ENCODE measurements around the gene KANSL1L. TPM values are rescaled to one million over a fixed set of nuclear protein-coding genes. Genes with fewer than 3 reads are reported as not detected.

KANSL1L gene
- total RNA-seq (10 to 100 TPM in 9 of 10 donors, 1 to 10 TPM in 1; 8.9 to 27.3 (median 19.8) TPM), polyA plus RNA-seq (1 to 10 TPM; 4.0 to 8.6 TPM)
- long read RNA-seq, donor 1, full-length matches to known transcripts = 2 of 12 reads
- long read RNA-seq, donor 1, partial matches to known transcripts = 4 of 12 reads
- long read RNA-seq, donor 1, other reads (novel, unspliced or antisense) = 6 of 12 reads
- long read RNA-seq, donor 2, partial matches to known transcripts = 1 of 5 reads
- long read RNA-seq, donor 2, other reads (novel, unspliced or antisense) = 4 of 5 reads
- long read RNA-seq, donor 3, partial matches to known transcripts = 2 of 25 reads
- long read RNA-seq, donor 3, other reads (novel, unspliced or antisense) = 23 of 25 reads

- Histone ChIP-seq H3K27ac (peak within 1 kb of the TSS; percentile 97 to 100 (median 99)), H3K36me3 (no peaks in the 10 kb centered on the region), H3K9me3 (no peaks in the 10 kb centered on the region), H3K4me3 (peak within 1 kb of the TSS; percentile 71 to 94 (median 86)), H3K27me3 (peaks cover 0 to 9% (median 0%) of the 10 kb centered on the region in 7 donors), H3K4me1 (peaks cover 3 to 42% (median 39%) of the 10 kb centered on the region in 9 donors)
- ATAC-seq (peak; percentile 92 to 97 (median 94)), DNase-seq (peak; percentile 99)
- peak in 2 of 9 donors; percentile 5 to 13 for TF ChIP-seq CTCF (IDR thresholded peaks at IDR 0.05)
- 0 to 1% methylated on average over 47 to 65 of the region's 67 CpGs for WGBS, 2 donors
- intact Hi-C loops (cut with DNase I) = loop anchor here in 6 of 10 donors (1.0 to 10.0 kb wide), 4 partner anchors 167 to 169 kb away; partner anchors contain the start of gene RPE (in 6 of the 6)
These were observed at the start of gene KANSL1L for GRCh38 chr2:210171309-210172218. TSS of gene KANSL1L (minus strand) at chr2:210171409. CDS start at chr2:210154582, 16,827 bp downstream.

GRCh38 chr2:210215120-210215519, 43.9 kb upstream of the KANSL1L start:
- TF ChIP-seq CTCF (IDR thresholded peaks at IDR 0.05) = no peak
- Histone ChIP-seq H3K9me3 (no peaks in the 10 kb centered on the region), H3K4me1 (no peaks in the 10 kb centered on the region), H3K27me3 (no peaks in the 10 kb centered on the region), H3K4me3 (no peak overlapping the region), H3K27ac (no peak overlapping the region), H3K36me3 (no peaks in the 10 kb centered on the region)
- no peak for DNase-seq
- WGBS, 2 donors = 34 to 39% methylated on average over 1 of the region's 1 CpG
- intact Hi-C loops (cut with DNase I) = no loop called here
- no peak for ATAC-seq

- DNase-seq (no peak), ATAC-seq (no peak)
- intact Hi-C loops (cut with DNase I) = no loop called here
- H3K4me1 ChIP-seq = no peaks in the 10 kb centered on the region
- no peak overlapping the region for H3K27ac ChIP-seq
- H3K27me3 ChIP-seq = no peaks in the 10 kb centered on the region
- 91 to 95% methylated on average over 1 of the region's 1 CpG for WGBS, 2 donors
- H3K4me3 ChIP-seq = no peak overlapping the region
- no peaks in the 10 kb centered on the region for H3K36me3 ChIP-seq
- no peak for TF ChIP-seq CTCF (IDR thresholded peaks at IDR 0.05)
- H3K9me3 ChIP-seq = no peaks in the 10 kb centered on the region
These were observed 39.0 kb upstream of the KANSL1L start for GRCh38 chr2:210210185-210210584.

- 86 to 90% methylated on average over 1 of the region's 1 CpG for WGBS, 2 donors
- Histone ChIP-seq H3K27ac (no peak overlapping the region), H3K27me3 (peaks cover 0 to 3% (median 0%) of the 10 kb centered on the region in 7 donors), H3K36me3 (no peaks in the 10 kb centered on the region), H3K9me3 (no peaks in the 10 kb centered on the region), H3K4me3 (no peak overlapping the region), H3K4me1 (no peaks in the 10 kb centered on the region)
- TF ChIP-seq CTCF (IDR thresholded peaks at IDR 0.05) = no peak
- DNase-seq (no peak), ATAC-seq (no peak)
- intact Hi-C loops (cut with DNase I) = loop anchor here in 1 of 10 donors (10.0 kb wide), 1 partner anchor 883 kb away; no protein-coding TSS in a partner anchor
These were observed 36.7 kb upstream of the KANSL1L start for GRCh38 chr2:210207929-210208328.
